Measurements from ENCODE around the gene MPHOSPH9. TPM values are rescaled to one million over a fixed set of nuclear protein-coding genes. Genes with fewer than 3 reads are reported as not detected.

Gene MPHOSPH9
- total and polyA plus RNA-seq, 2 donors, result 25.5 to 106 TPM

- Histone ChIP-seq H3K27ac (ENCODE audit: low read depth in 1 of 2, low read length in 1 of 2) (peak overlapping the region; percentile 92 to 98), H3K9me3 (ENCODE audit: control insufficient read depth in 2 of 2, insufficient read depth in 1 of 2, low read length in 1 of 2) (peaks cover 0 to 12% of the 10 kb centered on the region in 2 donors), H3K36me3 (ENCODE audit: control insufficient read depth in 2 of 2, insufficient read depth in 2 of 2, low read length in 1 of 2) (peaks cover 20 to 66% of the 10 kb centered on the region in 2 donors), H3K4me3 (ENCODE audit: low read length in 2 of 2) (peak overlapping the region; percentile 61 to 97), H3K4me1 (ENCODE audit: control insufficient read depth in 2 of 2, insufficient read depth in 2 of 2, low read length in 2 of 2) (peaks cover 15 to 59% of the 10 kb centered on the region in 2 donors), H3K27me3 (ENCODE audit: control insufficient read depth in 2 of 2, insufficient read depth in 1 of 2, low read length in 1 of 2) (peaks cover 0 to 4% of the 10 kb centered on the region in 2 donors)
- WGBS, result 32% methylated on average over 46 of the region's 46 CpGs
- DNase-seq (ENCODE audit: low read depth in 6 of 9, low spot score in 9 of 9), result peak in 2 of 9 donors; percentile 40 to 75
Observed at GRCh38 chr12:123151457-123152454, 81.2 kb downstream of the MPHOSPH9 start.

- peaks cover 0 to 12% of the 10 kb centered on the region in 2 donors for H3K9me3 ChIP-seq (ENCODE audit: control insufficient read depth in 2 of 2, insufficient read depth in 1 of 2, low read length in 1 of 2)
- peak in 1 of 9 donors; percentile 68 for DNase-seq (ENCODE audit: low read depth in 6 of 9, low spot score in 9 of 9)
- H3K4me1 ChIP-seq (ENCODE audit: control insufficient read depth in 2 of 2, insufficient read depth in 2 of 2, low read length in 2 of 2), result peaks cover 16 to 67% of the 10 kb centered on the region in 2 donors
- H3K27ac ChIP-seq (ENCODE audit: low read depth in 1 of 2, low read length in 1 of 2), result peak within 1 kb of the TSS; percentile 92 to 98
- peaks cover 20 to 69% of the 10 kb centered on the region in 2 donors for H3K36me3 ChIP-seq (ENCODE audit: control insufficient read depth in 2 of 2, insufficient read depth in 2 of 2, low read length in 1 of 2)
- peak within 1 kb of the TSS; percentile 78 to 97 for H3K4me3 ChIP-seq (ENCODE audit: low read length in 2 of 2)
- H3K27me3 ChIP-seq (ENCODE audit: control insufficient read depth in 2 of 2, insufficient read depth in 1 of 2, low read length in 1 of 2), result peaks cover 0 to 4% of the 10 kb centered on the region in 2 donors
- under 1% methylated on average over 119 of the region's 119 CpGs for WGBS
Observed at GRCh38 chr12:123150744-123151456, 82.0 kb downstream of the MPHOSPH9 start, which contains the start of gene PITPNM2. Gene PITPNM2 (minus strand): TSS chr12:123151090. CDS start chr12:123034590, 116,500 bp downstream.

- H3K27ac ChIP-seq (ENCODE audit: low read depth in 1 of 2, low read length in 1 of 2), result peak overlapping the region; percentile 92 to 97
- H3K9me3 ChIP-seq (ENCODE audit: control insufficient read depth in 2 of 2, insufficient read depth in 1 of 2, low read length in 1 of 2), result peaks cover 0 to 12% of the 10 kb centered on the region in 2 donors
- H3K4me1 ChIP-seq (ENCODE audit: control insufficient read depth in 2 of 2, insufficient read depth in 2 of 2, low read length in 2 of 2), result peaks cover 18 to 71% of the 10 kb centered on the region in 2 donors
- H3K4me3 ChIP-seq (ENCODE audit: low read length in 2 of 2), result peak overlapping the region; percentile 78 to 97
- peaks cover 20 to 69% of the 10 kb centered on the region in 2 donors for H3K36me3 ChIP-seq (ENCODE audit: control insufficient read depth in 2 of 2, insufficient read depth in 2 of 2, low read length in 1 of 2)
- H3K27me3 ChIP-seq (ENCODE audit: control insufficient read depth in 2 of 2, insufficient read depth in 1 of 2, low read length in 1 of 2), result peaks cover 0 to 4% of the 10 kb centered on the region in 2 donors
- DNase-seq (ENCODE audit: low read depth in 6 of 9, low spot score in 9 of 9), result no peak
- under 1% methylated on average over 54 of the region's 54 CpGs for WGBS
Observed at GRCh38 chr12:123150275-123150743, 82.6 kb downstream of the MPHOSPH9 start.

GRCh38 chr12:123149501-123150274, 83.3 kb downstream of the MPHOSPH9 start:
- peak in 2 of 9 donors; percentile 58 to 75 for DNase-seq (ENCODE audit: low read depth in 6 of 9, low spot score in 9 of 9)
- Histone ChIP-seq H3K4me1 (ENCODE audit: control insufficient read depth in 2 of 2, insufficient read depth in 2 of 2, low read length in 2 of 2) (peaks cover 20 to 77% of the 10 kb centered on the region in 2 donors), H3K27ac (ENCODE audit: low read depth in 1 of 2, low read length in 1 of 2) (peak overlapping the region; percentile 92 to 97), H3K36me3 (ENCODE audit: control insufficient read depth in 2 of 2, insufficient read depth in 2 of 2, low read length in 1 of 2) (peaks cover 21 to 69% of the 10 kb centered on the region in 2 donors), H3K27me3 (ENCODE audit: control insufficient read depth in 2 of 2, insufficient read depth in 1 of 2, low read length in 1 of 2) (peaks cover 0 to 4% of the 10 kb centered on the region in 2 donors), H3K9me3 (ENCODE audit: control insufficient read depth in 2 of 2, insufficient read depth in 1 of 2, low read length in 1 of 2) (peaks cover 0 to 8% of the 10 kb centered on the region in 2 donors), H3K4me3 (ENCODE audit: low read length in 2 of 2) (peak overlapping the region; percentile 78 to 97)
- 29% methylated on average over 22 of the region's 22 CpGs for WGBS

- H3K4me1 ChIP-seq (ENCODE audit: control insufficient read depth in 2 of 2, insufficient read depth in 2 of 2, low read length in 2 of 2), result peaks cover 20 to 82% of the 10 kb centered on the region in 2 donors
- WGBS, result 68% methylated on average over 3 of the region's 3 CpGs
Observed at GRCh38 chr12:123149088-123149487, 83.9 kb downstream of the MPHOSPH9 start.

GRCh38 chr12:123148655-123149054, 84.3 kb downstream of the MPHOSPH9 start:
- peak overlapping the region; percentile 87 to 97 for H3K27ac ChIP-seq (ENCODE audit: low read depth in 1 of 2, low read length in 1 of 2)
- H3K36me3 ChIP-seq (ENCODE audit: control insufficient read depth in 2 of 2, insufficient read depth in 2 of 2, low read length in 1 of 2), result peaks cover 21 to 66% of the 10 kb centered on the region in 2 donors
- WGBS, result 41% methylated on average over 5 of the region's 5 CpGs
- peak overlapping the region; percentile 78 to 97 for H3K4me3 ChIP-seq (ENCODE audit: low read length in 2 of 2)
- H3K9me3 ChIP-seq (ENCODE audit: control insufficient read depth in 2 of 2, insufficient read depth in 1 of 2, low read length in 1 of 2), result peaks cover 0 to 8% of the 10 kb centered on the region in 2 donors
- H3K27me3 ChIP-seq (ENCODE audit: control insufficient read depth in 2 of 2, insufficient read depth in 1 of 2, low read length in 1 of 2), result peaks cover 0 to 4% of the 10 kb centered on the region in 2 donors
- DNase-seq (ENCODE audit: low read depth in 6 of 9, low spot score in 9 of 9), result peak in 1 of 9 donors; percentile 72
- H3K4me1 ChIP-seq (ENCODE audit: control insufficient read depth in 2 of 2, insufficient read depth in 2 of 2, low read length in 2 of 2), result peaks cover 17 to 82% of the 10 kb centered on the region in 2 donors

More at GRCh38 chr12:123149088-123149487, 83.9 kb downstream of the MPHOSPH9 start:
- peaks cover 21 to 66% of the 10 kb centered on the region in 2 donors for H3K36me3 ChIP-seq (ENCODE audit: control insufficient read depth in 2 of 2, insufficient read depth in 2 of 2, low read length in 1 of 2)
- peaks cover 0 to 8% of the 10 kb centered on the region in 2 donors for H3K9me3 ChIP-seq (ENCODE audit: control insufficient read depth in 2 of 2, insufficient read depth in 1 of 2, low read length in 1 of 2)
- peak overlapping the region; percentile 78 to 97 for H3K4me3 ChIP-seq (ENCODE audit: low read length in 2 of 2)
- peak in 1 of 9 donors; percentile 71 for DNase-seq (ENCODE audit: low read depth in 6 of 9, low spot score in 9 of 9)
- H3K27me3 ChIP-seq (ENCODE audit: control insufficient read depth in 2 of 2, insufficient read depth in 1 of 2, low read length in 1 of 2), result peaks cover 0 to 4% of the 10 kb centered on the region in 2 donors
- peak overlapping the region; percentile 87 to 97 for H3K27ac ChIP-seq (ENCODE audit: low read depth in 1 of 2, low read length in 1 of 2)

GRCh38 chr12:123148223-123148622, 84.7 kb downstream of the MPHOSPH9 start:
- H3K9me3 ChIP-seq (ENCODE audit: control insufficient read depth in 2 of 2, insufficient read depth in 1 of 2, low read length in 1 of 2), result peaks cover 0 to 8% of the 10 kb centered on the region in 2 donors
- H3K36me3 ChIP-seq (ENCODE audit: control insufficient read depth in 2 of 2, insufficient read depth in 2 of 2, low read length in 1 of 2), result peaks cover 21 to 67% of the 10 kb centered on the region in 2 donors
- H3K27me3 ChIP-seq (ENCODE audit: control insufficient read depth in 2 of 2, insufficient read depth in 1 of 2, low read length in 1 of 2), result peaks cover 0 to 4% of the 10 kb centered on the region in 2 donors
- peaks cover 17 to 82% of the 10 kb centered on the region in 2 donors for H3K4me1 ChIP-seq (ENCODE audit: control insufficient read depth in 2 of 2, insufficient read depth in 2 of 2, low read length in 2 of 2)
- WGBS, result 39% methylated on average over 9 of the region's 9 CpGs
- peak overlapping the region; percentile 87 to 97 for H3K27ac ChIP-seq (ENCODE audit: low read depth in 1 of 2, low read length in 1 of 2)
- no peak for DNase-seq (ENCODE audit: low read depth in 6 of 9, low spot score in 9 of 9)
- peak overlapping the region; percentile 78 to 97 for H3K4me3 ChIP-seq (ENCODE audit: low read length in 2 of 2)

GRCh38 chr12:123145211-123145610, 87.7 kb downstream of the MPHOSPH9 start:
- peak overlapping the region in 1 of 2 donors; percentile 11 for H3K4me3 ChIP-seq (ENCODE audit: low read length in 2 of 2)
- H3K36me3 ChIP-seq (ENCODE audit: control insufficient read depth in 2 of 2, insufficient read depth in 2 of 2, low read length in 1 of 2), result peaks cover 24 to 81% of the 10 kb centered on the region in 2 donors
- H3K27me3 ChIP-seq (ENCODE audit: control insufficient read depth in 2 of 2, insufficient read depth in 1 of 2, low read length in 1 of 2), result peaks cover 0 to 2% of the 10 kb centered on the region in 2 donors
- H3K27ac ChIP-seq (ENCODE audit: low read depth in 1 of 2, low read length in 1 of 2), result peak overlapping the region in 1 of 2 donors; percentile 83
- no peaks in the 10 kb centered on the region for H3K9me3 ChIP-seq (ENCODE audit: control insufficient read depth in 2 of 2, insufficient read depth in 1 of 2, low read length in 1 of 2)
- DNase-seq (ENCODE audit: low read depth in 6 of 9, low spot score in 9 of 9), result no peak
- peaks cover 27 to 95% of the 10 kb centered on the region in 2 donors for H3K4me1 ChIP-seq (ENCODE audit: control insufficient read depth in 2 of 2, insufficient read depth in 2 of 2, low read length in 2 of 2)
- 94% methylated on average over 2 of the region's 2 CpGs for WGBS

Data from thymus (tissue), 11 donors.